Thymus (tissue), 11 donors: ENCODE measurements around the gene NCOA6. TPM values are rescaled to one million over a fixed set of nuclear protein-coding genes. Genes with fewer than 3 reads are reported as not detected.

Experiments used
- DNase-seq, 9 donors: peaks; one replicate each; pipeline ENCODE4 v3.0.0-alpha.2; 2013; ENCODE audit warnings: low spot score in 9 of 9, low read depth in 6 of 9, missing footprints in 1 of 9
- H3K27ac ChIP-seq, 2 donors: one replicate each; pipeline ENCODE4 v1.5.1; 2013; ENCODE audit warnings: control low read depth in 1 of 2, low read depth in 1 of 2, low read length in 1 of 2, mild to moderate bottlenecking in 1 of 2, moderate library complexity in 1 of 2
- H3K27me3 ChIP-seq, 2 donors: one replicate each; pipeline ENCODE4 v1.5.1; 2013; ENCODE audit warnings: low read length in 1 of 2; ENCODE audit not compliant: control insufficient read depth in 2 of 2, insufficient read depth in 1 of 2
- H3K36me3 ChIP-seq, 2 donors: one replicate each; pipeline ENCODE4 v1.5.1; 2013; ENCODE audit warnings: low read length in 1 of 2, mild to moderate bottlenecking in 1 of 2, moderate library complexity in 1 of 2; ENCODE audit not compliant: control insufficient read depth in 2 of 2, insufficient read depth in 2 of 2
- H3K4me1 ChIP-seq, 2 donors: one replicate each; pipeline ENCODE4 v1.5.1; 2013; ENCODE audit warnings: low read length in 2 of 2; ENCODE audit not compliant: control insufficient read depth in 2 of 2, insufficient read depth in 2 of 2
- H3K4me3 ChIP-seq, 2 donors: one replicate each; pipeline ENCODE4 v1.5.1; 2013; ENCODE audit warnings: low read length in 2 of 2, control low read depth in 1 of 2, mild to moderate bottlenecking in 1 of 2
- H3K9me3 ChIP-seq, 2 donors: one replicate each; pipeline ENCODE4 v1.5.1; 2013; ENCODE audit warnings: low read length in 1 of 2, mild to moderate bottlenecking in 1 of 2; ENCODE audit not compliant: control insufficient read depth in 2 of 2, insufficient read depth in 1 of 2
- whole genome bisulfite sequencing: extraction: QIAGEN DNeasy Blood & Tissue Kit; methylation state at CpG from one replicate; pipeline ENCODE4 v1.1.7; 2013; 5-methylcytosine and 5-hydroxymethylcytosine counted together
- polyA plus RNA-seq: library from polyadenylated mRNA; stranded (reverse); fragments of 200-250 nt; gene quantifications from one replicate; pipeline ENCODE4 v1.2.3, GENCODE V29; 2013
- total RNA-seq: library from RNA; stranded (reverse); fragments of 120-200 nt; gene quantifications from one replicate; pipeline ENCODE4 v1.2.4, GENCODE V29; 2013
- donor health status: healthy.

NCOA6 gene
- total and polyA plus RNA-seq, 2 donors = 9.1 to 35.6 TPM

DNA sequence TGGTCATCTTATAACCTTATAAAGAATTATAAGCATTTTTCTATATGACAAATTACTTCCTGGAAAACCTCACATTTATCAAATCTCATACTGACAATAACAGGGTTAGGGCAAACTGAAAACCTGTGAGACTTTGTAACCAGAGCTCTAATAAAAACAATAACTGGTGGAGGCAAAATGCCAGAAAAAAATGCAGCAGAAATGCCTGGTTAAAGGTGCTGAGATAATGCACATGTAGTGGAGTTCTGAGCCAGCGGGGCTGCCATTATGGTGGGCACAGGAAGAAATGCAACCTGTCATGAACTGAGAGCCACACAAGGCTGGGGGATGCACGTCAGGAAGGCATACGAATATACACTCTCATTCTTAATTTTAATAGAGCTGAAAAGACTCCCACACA is 53.0 kb downstream of the NCOA6 start:
- H3K36me3 ChIP-seq = peaks cover 37 to 43% of the 10 kb centered on the region in 2 donors
- H3K4me3 ChIP-seq = no peak overlapping the region
- no peaks in the 10 kb centered on the region for H3K9me3 ChIP-seq
- no peaks in the 10 kb centered on the region for H3K27me3 ChIP-seq
- 95% methylated on average over 3 of the region's 3 CpGs for WGBS
- H3K27ac ChIP-seq = no peak overlapping the region
- no peak for DNase-seq
- no peaks in the 10 kb centered on the region for H3K4me1 ChIP-seq

DNA sequence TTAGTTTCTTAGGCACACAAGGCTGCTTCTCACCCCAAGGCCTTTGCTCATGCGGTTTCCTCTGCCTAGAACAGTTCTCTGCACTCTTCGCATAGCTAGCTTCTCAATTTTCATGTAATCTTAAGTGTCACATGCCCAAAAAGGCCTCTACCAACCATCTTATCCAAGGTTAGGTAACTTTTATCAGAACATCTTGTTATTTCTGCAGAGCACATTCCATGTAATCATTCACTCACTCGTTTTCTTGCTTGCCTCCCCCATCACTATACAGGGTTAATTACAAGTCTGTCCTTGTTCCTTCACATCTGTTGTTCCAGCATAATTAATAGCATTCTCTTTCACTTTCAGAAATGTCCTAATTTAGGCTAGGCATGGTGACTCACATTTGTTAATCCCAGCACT is 53.8 kb downstream of the NCOA6 start:
- no peak for DNase-seq
- H3K9me3 ChIP-seq = no peaks in the 10 kb centered on the region
- whole genome bisulfite sequencing = 96% methylated on average over 3 of the region's 3 CpGs
- no peaks in the 10 kb centered on the region for H3K4me1 ChIP-seq
- peaks cover 42 to 48% of the 10 kb centered on the region in 2 donors for H3K36me3 ChIP-seq
- no peak overlapping the region for H3K4me3 ChIP-seq
- H3K27me3 ChIP-seq = no peaks in the 10 kb centered on the region
- peak overlapping the region in 1 of 2 donors; percentile 31 for H3K27ac ChIP-seq

DNA sequence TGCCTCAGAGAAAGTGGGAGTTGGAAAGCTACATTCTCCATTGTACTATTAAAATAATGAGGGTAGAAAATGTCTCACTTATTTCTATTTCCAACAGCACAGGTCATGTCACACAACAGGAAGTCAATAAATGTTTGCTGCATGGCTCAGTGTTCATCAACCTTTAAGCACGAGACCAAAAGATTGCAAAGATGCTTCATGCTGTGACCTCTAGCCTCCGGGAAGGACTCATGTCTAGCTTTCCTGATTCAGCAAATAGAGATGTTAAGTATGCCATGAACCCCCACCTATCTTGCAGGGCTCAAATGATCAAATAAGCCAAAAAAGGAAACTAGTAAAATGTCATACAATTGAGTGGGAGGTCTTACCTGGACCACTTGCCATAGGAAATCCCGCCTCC is 57.4 kb downstream of the NCOA6 start:
- WGBS = 96% methylated on average over 3 of the region's 3 CpGs
- no peak for DNase-seq
- H3K27me3 ChIP-seq = no peaks in the 10 kb centered on the region
- H3K36me3 ChIP-seq = peaks cover 41 to 46% of the 10 kb centered on the region in 2 donors
- H3K9me3 ChIP-seq = no peaks in the 10 kb centered on the region
- no peak overlapping the region for H3K27ac ChIP-seq
- no peaks in the 10 kb centered on the region for H3K4me1 ChIP-seq
- H3K4me3 ChIP-seq = no peak overlapping the region

DNA sequence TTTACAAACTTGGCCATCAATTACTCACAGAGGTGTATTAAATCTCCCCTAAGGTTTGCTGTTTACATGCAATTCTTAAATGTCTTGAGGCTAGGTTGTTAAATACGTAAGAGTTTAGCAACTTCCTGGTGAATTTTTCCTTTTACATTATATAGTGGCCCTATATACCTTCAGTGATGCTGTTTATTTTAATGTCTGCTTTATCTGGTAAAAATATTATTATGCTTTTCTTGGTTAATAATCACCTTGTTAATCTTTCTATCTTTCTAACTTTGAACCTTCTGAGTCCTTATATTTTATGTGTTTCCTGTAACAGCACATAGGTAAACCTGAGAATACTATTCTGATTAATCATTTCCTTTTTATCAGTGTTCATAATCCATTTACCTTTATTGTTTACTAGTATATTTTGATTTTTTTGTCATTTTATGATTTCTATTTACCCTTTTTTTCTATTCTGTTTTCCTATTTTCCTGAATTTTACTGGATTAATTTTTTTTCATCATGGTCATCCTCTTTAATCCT is 63.4 kb downstream of the NCOA6 start:
- H3K4me1 ChIP-seq = no peaks in the 10 kb centered on the region
- peaks cover 37 to 64% of the 10 kb centered on the region in 2 donors for H3K36me3 ChIP-seq
- H3K27ac ChIP-seq = no peak overlapping the region
- no peaks in the 10 kb centered on the region for H3K27me3 ChIP-seq
- DNase-seq = no peak
- H3K9me3 ChIP-seq = no peaks in the 10 kb centered on the region
- no peak overlapping the region for H3K4me3 ChIP-seq
- 0% methylated on average over 1 of the region's 1 CpG for WGBS

DNA sequence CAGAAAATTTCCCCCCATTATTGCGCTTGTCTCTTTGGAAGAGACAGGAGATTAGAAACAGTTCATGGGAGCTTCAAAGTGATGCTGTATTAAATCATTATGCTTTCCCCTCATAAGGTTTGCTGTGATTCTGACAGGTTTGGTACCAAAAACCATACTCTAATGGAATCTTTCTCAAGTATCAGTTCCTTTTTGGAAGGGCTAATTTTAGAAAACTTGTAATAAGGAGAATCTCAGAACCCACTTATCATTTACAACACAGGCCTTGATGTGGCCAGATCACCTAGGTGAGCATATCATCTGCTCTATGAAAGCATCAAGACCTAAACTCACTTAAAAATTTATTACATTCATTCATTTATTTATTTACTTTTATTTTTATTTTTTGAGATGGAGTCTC is 70.1 kb downstream of the NCOA6 start:
- H3K27me3 ChIP-seq = no peaks in the 10 kb centered on the region
- 95% methylated on average over 1 of the region's 1 CpG for WGBS
- H3K36me3 ChIP-seq = peaks cover 45 to 66% of the 10 kb centered on the region in 2 donors
- no peak overlapping the region for H3K4me3 ChIP-seq
- no peaks in the 10 kb centered on the region for H3K4me1 ChIP-seq
- no peak for DNase-seq
- H3K27ac ChIP-seq = no peak overlapping the region
- no peaks in the 10 kb centered on the region for H3K9me3 ChIP-seq

DNA sequence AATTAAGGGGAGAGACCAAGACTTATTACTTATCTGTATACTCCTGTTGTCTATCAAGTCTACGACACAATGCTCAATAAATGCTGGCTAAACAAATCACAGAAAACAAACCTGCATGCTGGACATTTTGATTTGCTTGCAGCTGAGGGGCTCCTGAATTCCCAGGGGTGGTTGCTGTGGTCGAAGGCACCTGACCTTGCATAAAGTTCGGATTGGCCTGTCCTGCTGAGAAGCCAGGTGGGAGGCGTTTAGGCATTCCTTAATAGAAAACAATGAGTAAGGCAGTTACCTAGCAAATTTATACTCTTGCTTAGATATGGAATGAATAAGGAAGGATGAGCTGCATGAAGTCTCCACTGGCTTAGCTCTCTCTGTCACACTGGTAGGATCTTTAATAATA is 70.8 kb downstream of the NCOA6 start:
- Histone ChIP-seq H3K27me3 (no peaks in the 10 kb centered on the region), H3K27ac (no peak overlapping the region), H3K4me1 (no peaks in the 10 kb centered on the region), H3K4me3 (no peak overlapping the region), H3K36me3 (peaks cover 53 to 71% of the 10 kb centered on the region in 2 donors), H3K9me3 (no peaks in the 10 kb centered on the region)
- DNase-seq = no peak
- WGBS = 71% methylated on average over 4 of the region's 4 CpGs

DNA sequence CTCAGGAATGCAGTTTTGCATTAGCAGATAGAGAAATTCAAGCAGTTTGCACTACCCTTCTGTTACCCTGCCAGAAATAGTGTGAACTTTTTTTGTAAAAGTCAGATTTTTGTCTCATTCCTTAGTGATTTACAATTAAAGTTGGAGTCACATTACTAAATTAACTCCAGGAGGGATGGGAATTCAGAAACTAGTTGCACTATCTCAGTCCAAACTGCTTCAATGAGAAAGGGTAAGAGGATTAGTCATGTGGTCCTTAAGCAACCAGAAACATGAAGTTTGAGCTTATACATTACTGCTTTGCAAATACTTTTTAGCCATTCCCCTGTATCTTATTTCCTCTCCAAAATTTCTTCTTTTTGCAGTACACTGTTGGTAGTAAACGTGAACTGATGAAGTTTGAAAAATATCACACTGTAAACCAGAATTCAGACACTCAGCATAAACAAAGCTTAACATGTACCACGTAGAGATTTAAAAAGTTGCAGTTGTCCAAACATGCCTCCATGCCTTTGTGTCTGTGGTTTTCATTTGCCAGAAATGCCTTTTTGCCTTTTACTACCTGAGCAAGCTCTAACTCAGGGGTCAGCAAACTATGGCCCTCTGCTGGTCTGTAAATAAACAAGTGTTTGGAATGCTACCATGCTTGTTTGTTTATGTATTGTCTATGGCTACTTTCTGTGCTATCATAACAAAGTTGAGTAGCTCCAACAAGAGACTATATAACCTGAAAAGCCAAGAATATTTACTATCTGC is 71.6 kb downstream of the NCOA6 start:
- Histone ChIP-seq H3K4me1 (no peaks in the 10 kb centered on the region), H3K4me3 (no peak overlapping the region), H3K9me3 (no peaks in the 10 kb centered on the region), H3K36me3 (peaks cover 54 to 72% of the 10 kb centered on the region in 2 donors), H3K27me3 (no peaks in the 10 kb centered on the region), H3K27ac (no peak overlapping the region)
- no peak for DNase-seq
- 95% methylated on average over 2 of the region's 2 CpGs for WGBS

DNA sequence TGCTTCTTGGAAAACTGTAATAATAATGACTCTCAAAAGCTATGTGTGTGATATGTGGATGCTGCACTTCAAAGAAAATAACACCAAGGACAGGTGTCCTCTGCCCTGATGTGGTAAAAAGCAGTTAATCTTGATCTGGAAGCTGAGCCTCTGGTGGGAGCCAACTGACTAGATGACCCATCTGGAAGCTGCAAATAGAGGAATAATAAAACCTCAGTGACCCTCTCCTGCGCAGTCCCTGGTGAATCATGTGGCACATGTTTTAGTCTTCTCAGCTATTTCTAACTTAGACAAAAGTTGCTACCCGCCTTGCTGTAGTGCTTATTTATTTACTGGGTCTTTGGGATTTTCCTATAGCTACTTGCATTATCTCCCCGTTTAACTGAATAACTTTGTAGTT is 74.0 kb downstream of the NCOA6 start:
- 99% methylated on average over 3 of the region's 3 CpGs for WGBS
- Histone ChIP-seq H3K4me1 (no peaks in the 10 kb centered on the region), H3K4me3 (no peak overlapping the region), H3K36me3 (peaks cover 38 to 55% of the 10 kb centered on the region in 2 donors), H3K9me3 (no peaks in the 10 kb centered on the region), H3K27me3 (no peaks in the 10 kb centered on the region), H3K27ac (no peak overlapping the region)
- no peak for DNase-seq

DNA sequence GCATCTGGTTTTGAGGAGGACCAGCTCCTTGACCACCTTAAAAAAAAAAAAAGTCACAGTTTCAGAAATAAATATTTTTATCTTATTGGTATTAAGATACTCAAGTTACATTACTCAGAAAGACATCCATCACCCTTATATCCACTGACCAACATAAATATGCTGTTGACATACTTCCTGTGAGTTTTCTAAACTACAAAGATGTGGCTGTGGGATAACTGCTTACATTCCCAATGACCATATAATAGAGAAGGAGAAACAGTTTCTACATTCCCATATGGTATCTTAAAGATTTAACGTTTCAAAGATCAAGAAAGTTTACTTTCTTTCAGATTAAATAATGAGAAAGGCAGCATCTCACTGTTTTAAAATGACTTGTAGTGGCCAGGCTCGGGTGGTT is 75.0 kb downstream of the NCOA6 start:
- 46% methylated on average over 2 of the region's 2 CpGs for WGBS
- peaks cover 37 to 59% of the 10 kb centered on the region in 2 donors for H3K36me3 ChIP-seq

More for the DNA sequence above, 75.0 kb downstream of the NCOA6 start:
- Histone ChIP-seq H3K4me3 (no peak overlapping the region), H3K27me3 (no peaks in the 10 kb centered on the region), H3K9me3 (no peaks in the 10 kb centered on the region), H3K27ac (no peak overlapping the region), H3K4me1 (no peaks in the 10 kb centered on the region)
- DNase-seq = no peak
